Measurements from ENCODE around the gene TIAM1. TPM values are rescaled to one million over a fixed set of nuclear protein-coding genes. Genes with fewer than 3 reads are reported as not detected.

The TIAM1 gene
- polyA plus RNA-seq, 2 of the 4 experiments (the other 2 are of a cell fraction): 0.23 to 0.40 TPM

GRCh38 chr21:31193761-31194160, 150.3 kb downstream of the TIAM1 start (continued):
- no peak for TF ChIP-seq REST (IDR thresholded peaks at IDR 0.05)
- TF ChIP-seq, protein P1, sequence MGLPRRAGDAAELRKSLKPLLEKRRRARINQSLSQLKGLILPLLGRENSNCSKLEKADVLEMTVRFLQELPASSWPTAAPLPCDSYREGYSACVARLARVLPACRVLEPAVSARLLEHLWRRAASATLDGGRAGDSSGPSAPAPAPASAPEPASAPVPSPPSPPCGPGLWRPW (IDR thresholded peaks at IDR 0.05): no peak
- no peak for TF ChIP-seq POLR2A (IDR thresholded peaks at IDR 0.05; ENCODE audit: low read length)

DNA sequence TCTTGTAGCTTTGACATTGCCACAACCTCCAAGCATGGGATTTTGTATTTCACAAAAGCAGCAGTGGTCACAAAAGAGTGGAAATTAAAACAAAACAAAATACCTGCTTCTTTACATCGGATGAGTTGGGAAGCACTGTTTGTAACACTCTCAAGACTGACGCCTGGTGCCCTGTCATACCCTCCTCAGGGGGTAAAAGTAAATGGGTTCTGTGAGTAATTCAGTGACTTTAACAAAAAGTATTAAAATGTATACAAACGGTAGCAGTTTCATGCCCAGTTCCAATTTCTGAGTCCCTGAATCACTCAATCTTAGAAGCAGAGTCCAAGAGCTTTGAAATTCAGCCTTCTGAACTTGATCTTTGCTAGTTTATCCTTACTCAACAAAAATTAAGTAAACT, 152.5 kb downstream of the TIAM1 start:
- CTCF ChIA-PET: interaction anchor here (1.4 to 2.6 kb wide), 3 partner anchors 11 to 413 kb away, joined by 5 to 8 read pairs (median 7); no protein-coding TSS in a partner anchor
- FAIRE-seq: no peak

GRCh38 chr21:31190516-31190915, 153.5 kb downstream of the TIAM1 start:
- Histone ChIP-seq H3K4me2 (no peak overlapping the region), H3K27ac (no peak overlapping the region), H3K9me3 (no peaks in the 10 kb centered on the region), H3K4me1 (no peaks in the 10 kb centered on the region), H3K4me3 (no peak overlapping the region)
- ATAC-seq (no peak), DNase-seq (ENCODE audit: low read depth in 1 of 2, low spot score in 1 of 2) (no peak), FAIRE-seq (no peak)
- 47% methylated on average over 5 of the region's 5 CpGs for WGBS (ENCODE audit: missing lambda C conversion rate)
- TF ChIP-seq TP53 (CRISPR knock-in tag; IDR thresholded peaks at IDR 0.05) (no peak), HEYL (CRISPR knock-in tag; IDR thresholded peaks at IDR 0.05) (no peak)
- ChIA-PET CTCF (interaction anchor here (1.1 to 2.6 kb wide), 2 partner anchors 8 to 390 kb away, joined by 4 to 8 read pairs; no protein-coding TSS in a partner anchor), POLR2A (no interaction called here)

More for the DNA sequence above, 152.5 kb downstream of the TIAM1 start:
- 31% methylated on average over 3 of the region's 3 CpGs for WGBS (ENCODE audit: missing lambda C conversion rate)
- H3K4me3 ChIP-seq: no peak overlapping the region
- H3K4me1 ChIP-seq: no peaks in the 10 kb centered on the region
- H3K4me2 ChIP-seq: no peak overlapping the region
- no peak for ATAC-seq
- DNase-seq (ENCODE audit: low read depth in 1 of 2, low spot score in 1 of 2): no peak
- POLR2A ChIA-PET: no interaction called here
- no peak overlapping the region for H3K27ac ChIP-seq
- no peaks in the 10 kb centered on the region for H3K9me3 ChIP-seq
- TF ChIP-seq EHMT2 (IDR thresholded peaks at IDR 0.05; ENCODE audit: low read depth) (no peak), USF2 (IDR thresholded peaks at IDR 0.05) (no peak), CBX8 (IDR thresholded peaks at IDR 0.05) (no peak), HMGXB4 (CRISPR knock-in tag; IDR thresholded peaks at IDR 0.05; ENCODE audit: borderline replicate concordance) (no peak), NPAS2 (CRISPR knock-in tag; IDR thresholded peaks at IDR 0.05; ENCODE audit: borderline replicate concordance) (no peak), SMC3 (IDR thresholded peaks at IDR 0.05) (no peak), HOXA7 (CRISPR knock-in tag; IDR thresholded peaks at IDR 0.05) (no peak), JUN (IDR thresholded peaks at IDR 0.05) (no peak), EHF (CRISPR knock-in tag; IDR thresholded peaks at IDR 0.05) (no peak), EP300 (IDR thresholded peaks at IDR 0.05) (no peak), RCOR1 (IDR thresholded peaks at IDR 0.05; ENCODE audit: low read depth, low read length) (no peak)
